MM.1S (cell line): ENCODE data around the gene WEE1.

Experiments used
- DNase-seq: peaks from one replicate; pipeline ENCODE4 v3.0.0-alpha.2; 2015
- H2AFZ ChIP-seq: fragments of 300-600 bp; sonication (generic); 2 replicates; pipeline ENCODE4 v1.6.0; 2016; ENCODE audit warnings: antibody characterized with exemption, low read length
- H3F3A ChIP-seq: fragments of 300-600 bp; sonication (generic); 2 replicates; pipeline ENCODE4 v1.6.1; 2016; ENCODE audit warnings: mild to moderate bottlenecking, antibody characterized with exemption, low read length, moderate library complexity, mixed read lengths; ENCODE audit not compliant: insufficient read depth
- H3K27ac ChIP-seq: fragments of 300-600 bp; sonication (generic); 2 replicates; pipeline ENCODE4 v1.5.1; 2016; ENCODE audit warnings: mild to moderate bottlenecking, low read length
- H3K27me3 ChIP-seq: fragments of 300-600 bp; sonication (generic); replicated peaks from 2 replicates; pipeline ENCODE4 v1.6.0; 2016; ENCODE audit warnings: low read length; ENCODE audit not compliant: insufficient read depth
- H3K36me3 ChIP-seq: fragments of 300-600 bp; sonication (generic); replicated peaks from 2 replicates; pipeline ENCODE4 v1.6.1; 2016; ENCODE audit warnings: mild to moderate bottlenecking, low read length, mixed read lengths; ENCODE audit not compliant: insufficient read depth
- H3K4me1 ChIP-seq: fragments of 300-600 bp; sonication (generic); 2 replicates; pipeline ENCODE4 v1.6.1; 2016; ENCODE audit warnings: low read length, mixed read lengths
- H3K4me2 ChIP-seq: fragments of 300-600 bp; sonication (generic); 2 replicates; pipeline ENCODE4 v1.6.0; 2016; ENCODE audit warnings: low read depth, low read length
- H3K4me3 ChIP-seq: fragments of 300-600 bp; sonication (generic); 2 replicates; pipeline ENCODE4 v1.5.1; 2016; ENCODE audit warnings: low read length, mixed read lengths
- H3K79me2 ChIP-seq: fragments of 300-600 bp; sonication (generic); 2 replicates; pipeline ENCODE4 v1.6.1; 2016; ENCODE audit warnings: mixed run types, low read length, mixed read lengths
- H3K9ac ChIP-seq: fragments of 300-600 bp; sonication (generic); 2 replicates; pipeline ENCODE4 v1.6.1; 2016; ENCODE audit warnings: low read length, mixed read lengths
- H3K9me2 ChIP-seq: fragments of 300-600 bp; sonication (generic); replicated peaks from 2 replicates; pipeline ENCODE4 v1.6.1; 2016; ENCODE audit warnings: mild to moderate bottlenecking, low read length, mixed read lengths; ENCODE audit not compliant: insufficient read depth
- H3K9me3 ChIP-seq: fragments of 300-600 bp; sonication (generic); replicated peaks from 2 replicates; pipeline ENCODE4 v1.6.1; 2016; ENCODE audit warnings: mild to moderate bottlenecking, low read length, mixed read lengths; ENCODE audit not compliant: insufficient read depth
- H4K20me1 ChIP-seq: fragments of 300-600 bp; sonication (generic); 2 replicates; pipeline ENCODE4 v1.6.1; 2016; ENCODE audit warnings: mild to moderate bottlenecking, low read length, moderate library complexity, mixed read lengths; ENCODE audit not compliant: insufficient read depth
- EZH2 ChIP-seq: fragments of 300-600 bp; sonication (generic); optimal IDR thresholded peaks from 2 replicates; pipeline ENCODE3; 2017; ENCODE audit warnings: low read depth, mild to moderate bottlenecking, antibody characterized with exemption, low read length, mixed read lengths
- EZH2phosphoT487 ChIP-seq: fragments of 300-600 bp; sonication (generic); IDR thresholded peaks from 2 replicates; pipeline ENCODE4 v1.6.1; 2018; ENCODE audit warnings: antibody characterized with exemption, low read length
- TF ChIP-seq, protein P1 (sequence below): fragments of 300-600 bp; sonication (generic); IDR thresholded peaks from 2 replicates; pipeline ENCODE4 v1.5.1; 2016; ENCODE audit warnings: antibody characterized with exemption, low read length, mixed read lengths

WEE1 gene

DNA sequence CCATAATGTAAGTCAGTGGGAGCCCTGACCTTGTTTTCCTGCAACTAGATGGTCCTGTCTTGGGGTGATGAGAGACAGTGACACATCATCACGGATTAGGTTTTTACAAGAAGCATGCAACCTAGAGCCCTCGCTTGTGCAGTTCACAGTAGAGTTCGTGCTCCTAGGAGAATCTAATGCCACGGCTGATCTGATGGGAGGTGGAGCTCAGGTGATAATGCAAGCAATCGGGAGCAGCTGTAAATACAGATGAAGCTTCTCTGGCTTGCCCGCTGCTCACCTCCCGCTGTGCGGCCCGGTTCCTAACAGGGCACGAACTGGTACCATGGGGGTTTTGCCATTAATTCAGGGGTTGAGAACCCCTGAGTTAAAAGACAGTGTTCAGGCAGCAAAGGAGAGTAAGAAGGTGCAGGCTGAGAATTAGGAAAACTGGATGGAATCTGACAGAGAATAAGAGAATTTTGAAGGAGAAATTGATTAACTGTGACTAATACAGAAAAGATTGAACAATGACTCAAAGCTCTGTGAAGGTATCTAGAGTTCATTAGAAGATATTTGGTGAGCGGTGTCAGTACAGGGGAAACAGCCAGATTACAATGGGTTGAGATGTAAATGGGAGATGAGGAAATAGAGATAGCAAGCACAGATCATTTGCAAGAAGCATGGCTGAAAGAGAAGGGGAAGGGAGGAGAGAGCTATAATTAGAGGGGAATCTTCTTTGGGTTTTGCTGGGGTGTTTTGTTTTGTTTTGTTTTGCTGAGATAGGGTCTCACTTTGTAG is 21.0 kb downstream of the WEE1 start:
- Histone ChIP-seq H3K9ac (no peak overlapping the region), H3K4me2 (no peak overlapping the region), H3K27ac (no peak overlapping the region)

DNA sequence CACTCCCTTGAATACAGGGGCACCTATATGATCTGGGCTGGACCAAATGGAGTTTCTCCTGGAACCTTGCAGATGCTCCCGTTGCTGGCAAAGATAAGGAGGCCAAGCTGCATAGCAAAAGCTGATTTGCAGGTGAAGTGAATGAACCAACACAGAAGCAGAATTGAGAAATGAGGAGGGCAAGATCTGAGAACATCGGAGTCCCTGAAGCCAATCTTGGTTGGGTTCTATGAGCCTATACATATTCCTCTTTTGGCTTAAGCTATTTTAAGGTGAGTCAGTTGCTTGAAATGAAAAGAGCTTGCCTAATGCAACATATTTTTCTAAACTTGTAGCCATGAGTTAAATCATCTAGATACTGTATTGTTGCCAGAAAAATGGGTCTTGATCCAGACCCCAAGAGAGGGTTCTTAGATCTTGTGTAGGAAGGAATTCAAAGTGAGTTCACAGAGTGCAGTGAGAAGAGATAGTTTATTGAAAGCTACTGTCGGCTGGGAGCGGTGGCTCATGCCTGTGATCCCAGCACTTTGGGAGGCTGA is 23.5 kb downstream of the WEE1 start:
- Histone ChIP-seq H3K79me2 (no peaks in the 10 kb centered on the region), H3K36me3 (no peaks in the 10 kb centered on the region), H3K9me2 (no peaks in the 10 kb centered on the region), H3F3A (peaks cover 22% of the 10 kb centered on the region), H3K9ac (no peak overlapping the region), H3K9me3 (no peaks in the 10 kb centered on the region), H4K20me1 (no peaks in the 10 kb centered on the region), H3K4me3 (no peak overlapping the region), H3K4me1 (peaks cover 19% of the 10 kb centered on the region), H3K4me2 (no peak overlapping the region), H3K27me3 (0 out of 2 replicates have a peak, but pooled peaks cover 3% of the 10 kb centered on the region), H3K27ac (no peak overlapping the region), H2AFZ (no peak overlapping the region)
- no peak for DNase-seq
- TF ChIP-seq, protein P1, sequence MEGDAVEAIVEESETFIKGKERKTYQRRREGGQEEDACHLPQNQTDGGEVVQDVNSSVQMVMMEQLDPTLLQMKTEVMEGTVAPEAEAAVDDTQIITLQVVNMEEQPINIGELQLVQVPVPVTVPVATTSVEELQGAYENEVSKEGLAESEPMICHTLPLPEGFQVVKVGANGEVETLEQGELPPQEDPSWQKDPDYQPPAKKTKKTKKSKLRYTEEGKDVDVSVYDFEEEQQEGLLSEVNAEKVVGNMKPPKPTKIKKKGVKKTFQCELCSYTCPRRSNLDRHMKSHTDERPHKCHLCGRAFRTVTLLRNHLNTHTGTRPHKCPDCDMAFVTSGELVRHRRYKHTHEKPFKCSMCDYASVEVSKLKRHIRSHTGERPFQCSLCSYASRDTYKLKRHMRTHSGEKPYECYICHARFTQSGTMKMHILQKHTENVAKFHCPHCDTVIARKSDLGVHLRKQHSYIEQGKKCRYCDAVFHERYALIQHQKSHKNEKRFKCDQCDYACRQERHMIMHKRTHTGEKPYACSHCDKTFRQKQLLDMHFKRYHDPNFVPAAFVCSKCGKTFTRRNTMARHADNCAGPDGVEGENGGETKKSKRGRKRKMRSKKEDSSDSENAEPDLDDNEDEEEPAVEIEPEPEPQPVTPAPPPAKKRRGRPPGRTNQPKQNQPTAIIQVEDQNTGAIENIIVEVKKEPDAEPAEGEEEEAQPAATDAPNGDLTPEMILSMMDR, result no peak
- TF ChIP-seq EZH2 (no peak), EZH2phosphoT487 (no peak)

More for the DNA sequence above, 21.0 kb downstream of the WEE1 start:
- H3K79me2 ChIP-seq, result no peaks in the 10 kb centered on the region
- DNase-seq, result no peak
- H3K9me2 ChIP-seq, result no peaks in the 10 kb centered on the region
- no peaks in the 10 kb centered on the region; the same call in 1 of the 2 replicates for H3F3A ChIP-seq
- H3K4me1 ChIP-seq, result no peaks in the 10 kb centered on the region
- H2AFZ ChIP-seq, result no peak overlapping the region
- H3K36me3 ChIP-seq, result peaks cover 2% of the 10 kb centered on the region; the same call in 1 of the 2 replicates
- H3K4me3 ChIP-seq, result no peak overlapping the region
- no peaks in the 10 kb centered on the region for H4K20me1 ChIP-seq
- no peaks in the 10 kb centered on the region for H3K9me3 ChIP-seq
- H3K27me3 ChIP-seq, result 0 out of 2 replicates have a peak, but pooled peaks cover 3% of the 10 kb centered on the region
- TF ChIP-seq, protein P1, result no peak
- TF ChIP-seq EZH2phosphoT487, result no peak
- no peak for TF ChIP-seq EZH2

DNA sequence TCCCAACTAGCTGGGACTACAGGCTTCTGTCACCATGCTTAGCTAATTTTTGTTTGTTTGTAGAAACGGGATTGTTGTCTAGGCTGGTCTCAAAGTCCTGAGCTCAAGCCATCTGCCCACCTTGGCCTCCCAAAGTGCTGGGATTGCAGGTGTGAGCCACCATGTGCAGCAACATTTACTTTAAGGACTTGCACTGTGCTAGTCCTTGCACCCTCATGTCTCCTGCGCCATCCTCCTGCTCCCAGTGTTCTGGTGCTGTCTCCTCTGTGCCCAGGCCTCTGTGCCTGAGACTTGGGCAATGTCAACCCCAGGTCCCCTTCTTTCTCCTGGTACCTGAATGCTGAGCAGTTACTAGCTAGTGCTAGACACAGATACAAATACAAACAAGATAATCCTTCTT is 26.7 kb downstream of the WEE1 start:
- no peak for DNase-seq
- Histone ChIP-seq H3F3A (peaks cover 27% of the 10 kb centered on the region), H3K79me2 (no peaks in the 10 kb centered on the region), H3K27me3 (peaks cover 21% of the 10 kb centered on the region), H4K20me1 (0 out of 2 replicates have a peak, but pooled peaks cover 3% of the 10 kb centered on the region), H3K27ac (no peak overlapping the region), H2AFZ (no peak overlapping the region), H3K9me3 (no peaks in the 10 kb centered on the region), H3K4me3 (no peak overlapping the region), H3K9me2 (no peaks in the 10 kb centered on the region), H3K9ac (no peak overlapping the region), H3K4me2 (no peak overlapping the region), H3K4me1 (peaks cover 25% of the 10 kb centered on the region), H3K36me3 (no peaks in the 10 kb centered on the region)
- TF ChIP-seq EZH2phosphoT487 (no peak), EZH2 (no peak)
- TF ChIP-seq, protein P1, result no peak
